PC-9 (cell line): ENCODE results near the gene KIF5C. TPM values are rescaled to one million over a fixed set of nuclear protein-coding genes. Genes with fewer than 3 reads are reported as not detected.

Source experiments
- BruUV-seq: library from RNA; stranded (reverse); fragments of 400-500 nt; replicated peaks from 2 replicates; lab custom pipeline; 2021; lab: Mats Ljungman, UMichigan
- CTCF ChIA-PET: fragments of 300-600 bp; sonication (Branson Sonifier 250); formaldehyde crosslinking; loops from one replicate; lab custom pipeline; 2022; ENCODE audit warnings: antibody characterized with exemption; lab: Charles Lee
- POLR2A ChIA-PET: fragments of 300-600 bp; sonication (Branson Sonifier 250); formaldehyde crosslinking; loops from one replicate; lab custom pipeline; 2022; ENCODE audit warnings: antibody characterized with exemption; ENCODE audit not compliant: unreplicated experiment; lab: Charles Lee
- DNase-seq, 2 experiments: peaks; one replicate each; pipeline versions ENCODE4 v3.0.0 to v3.0.0-alpha.2; 2015 to 2022; ENCODE audit warnings: mixed read lengths in 1 of 2
- H2AFZ ChIP-seq: fragments of 200-600 bp; sonication (generic); 2 replicates; pipeline ENCODE4 v1.8.1; 2017; ENCODE audit warnings: antibody characterized with exemption
- H3F3A ChIP-seq: fragments of 200-600 bp; sonication (generic); 2 replicates; pipeline ENCODE4 v1.8.1; 2017; ENCODE audit warnings: antibody characterized with exemption, mild to moderate bottlenecking, low read depth; ENCODE audit not compliant: insufficient read depth
- H3K27ac ChIP-seq: fragments of 200-600 bp; sonication (generic); 2 replicates; pipeline ENCODE4 v1.6.1; 2016; ENCODE audit warnings: mixed run types
- H3K27me3 ChIP-seq: fragments of 200-600 bp; sonication (generic); 2 replicates; pipeline ENCODE4 v1.6.1; 2016; ENCODE audit warnings: low read depth, mixed run types; ENCODE audit not compliant: insufficient read depth
- H3K36me3 ChIP-seq: fragments of 200-600 bp; sonication (generic); 2 replicates; pipeline ENCODE4 v1.6.1; 2016; ENCODE audit warnings: low read depth, mixed run types
- H3K4me1 ChIP-seq: fragments of 200-600 bp; sonication (generic); replicated peaks from 2 replicates; pipeline ENCODE4 v1.6.1; 2016; ENCODE audit warnings: mixed run types; ENCODE audit not compliant: insufficient read depth
- H3K4me2 ChIP-seq: fragments of 200-600 bp; sonication (generic); 2 replicates; pipeline ENCODE4 v1.6.1; 2017; ENCODE audit warnings: mixed run types
- H3K4me3 ChIP-seq: fragments of 200-600 bp; sonication (generic); 2 replicates; pipeline ENCODE4 v1.6.1; 2016; ENCODE audit warnings: mixed run types
- H3K79me2 ChIP-seq: fragments of 200-600 bp; sonication (generic); 2 replicates; pipeline ENCODE4 v1.6.1; 2017; ENCODE audit warnings: low read depth, mixed run types
- H3K9me2 ChIP-seq: fragments of 200-600 bp; sonication (generic); 2 replicates; pipeline ENCODE4 v1.8.1; 2017; ENCODE audit warnings: mild to moderate bottlenecking; ENCODE audit not compliant: insufficient read depth
- H3K9me3 ChIP-seq: fragments of 200-600 bp; sonication (generic); 2 replicates; pipeline ENCODE4 v1.8.1; 2016; ENCODE audit warnings: low read depth; ENCODE audit not compliant: insufficient read depth
- H4K20me1 ChIP-seq: fragments of 200-600 bp; sonication (generic); 2 replicates; pipeline ENCODE4 v1.8.1; 2017; ENCODE audit not compliant: insufficient read depth
- EZH2 ChIP-seq: fragments of 200-600 bp; sonication (generic); IDR thresholded peaks from 2 replicates; pipeline ENCODE4 v1.8.0; 2017; ENCODE audit warnings: antibody characterized with exemption, low read depth
- intact Hi-C: fragments of 100-400 bp; cut with micrococcal nuclease; formaldehyde crosslinking; loops from one replicate; pipeline ENCODE4 v1.10.0; 2022; ENCODE audit not compliant: unreplicated experiment
- total RNA-seq: library from RNA; stranded (reverse); gene quantifications from 2 replicates; pipeline ENCODE4 v1.2.3, GENCODE V29; 2021
- TF ChIP-seq, protein P1 (sequence below): fragments of 200-600 bp; sonication (generic); conservative IDR thresholded peaks from 2 replicates; pipeline ENCODE4 v1.6.1; 2017; ENCODE audit warnings: mixed run types, antibody characterized with exemption, mild to moderate bottlenecking, moderate library complexity

KIF5C gene
- total RNA-seq, 1 experiment from 2014 or later, result 0.07 TPM

DNA sequence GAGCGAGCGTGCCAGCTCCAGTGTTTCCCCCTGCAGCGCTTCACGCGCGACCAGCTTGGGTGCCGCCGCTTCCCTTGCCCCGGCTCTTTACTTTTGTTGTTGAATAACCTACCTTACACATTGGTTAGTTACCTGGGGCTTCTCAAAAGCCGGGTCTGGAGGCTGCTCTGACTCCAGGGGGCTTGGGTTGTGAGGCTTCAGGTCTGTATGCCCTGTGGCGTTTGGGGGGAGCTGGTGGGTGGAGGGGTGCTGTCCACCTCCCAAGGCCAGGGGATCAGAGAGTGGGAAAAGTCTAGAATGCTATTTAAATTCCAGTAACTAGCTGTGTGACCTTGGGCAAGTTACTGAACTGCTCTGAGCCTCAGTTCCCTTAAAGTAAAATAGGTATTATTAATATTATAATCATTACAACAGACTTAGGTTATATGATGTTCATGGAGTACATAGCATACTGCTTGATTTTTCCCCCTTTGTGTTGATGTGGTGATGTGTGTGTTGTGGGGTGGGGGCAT lies 164.2 kb downstream of the KIF5C start:
- intact Hi-C loops, result loop anchor here (5.0 kb wide), 2 partner anchors 273 to 1047 kb away; no protein-coding TSS in a partner anchor
- no peak overlapping the region for H3K27ac ChIP-seq
- no peak for TF ChIP-seq EZH2
- TF ChIP-seq, protein P1, sequence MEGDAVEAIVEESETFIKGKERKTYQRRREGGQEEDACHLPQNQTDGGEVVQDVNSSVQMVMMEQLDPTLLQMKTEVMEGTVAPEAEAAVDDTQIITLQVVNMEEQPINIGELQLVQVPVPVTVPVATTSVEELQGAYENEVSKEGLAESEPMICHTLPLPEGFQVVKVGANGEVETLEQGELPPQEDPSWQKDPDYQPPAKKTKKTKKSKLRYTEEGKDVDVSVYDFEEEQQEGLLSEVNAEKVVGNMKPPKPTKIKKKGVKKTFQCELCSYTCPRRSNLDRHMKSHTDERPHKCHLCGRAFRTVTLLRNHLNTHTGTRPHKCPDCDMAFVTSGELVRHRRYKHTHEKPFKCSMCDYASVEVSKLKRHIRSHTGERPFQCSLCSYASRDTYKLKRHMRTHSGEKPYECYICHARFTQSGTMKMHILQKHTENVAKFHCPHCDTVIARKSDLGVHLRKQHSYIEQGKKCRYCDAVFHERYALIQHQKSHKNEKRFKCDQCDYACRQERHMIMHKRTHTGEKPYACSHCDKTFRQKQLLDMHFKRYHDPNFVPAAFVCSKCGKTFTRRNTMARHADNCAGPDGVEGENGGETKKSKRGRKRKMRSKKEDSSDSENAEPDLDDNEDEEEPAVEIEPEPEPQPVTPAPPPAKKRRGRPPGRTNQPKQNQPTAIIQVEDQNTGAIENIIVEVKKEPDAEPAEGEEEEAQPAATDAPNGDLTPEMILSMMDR, result no peak
- H4K20me1 ChIP-seq, result no peaks in the 10 kb centered on the region
- H3F3A ChIP-seq, result no peaks in the 10 kb centered on the region
- DNase-seq, result no peak
- peaks cover 12% of the 10 kb centered on the region for H3K4me1 ChIP-seq
- POLR2A ChIA-PET, result interaction anchor here (0.5 to 0.9 kb wide), 3 partner anchors 30 to 372 kb away, joined by 3 to 5 read pairs (median 4); no protein-coding TSS in a partner anchor
- peak overlapping the region; percentile 68 for H3K4me2 ChIP-seq
- H3K36me3 ChIP-seq, result no peaks in the 10 kb centered on the region
- no peaks in the 10 kb centered on the region for H3K9me3 ChIP-seq
- H3K27me3 ChIP-seq, result no peaks in the 10 kb centered on the region
- H3K4me3 ChIP-seq, result peak overlapping the region; percentile 68
- CTCF ChIA-PET, result interaction anchor here (0.5 kb wide), 1 partner anchor 8 kb away, joined by 4 read pairs; no protein-coding TSS in a partner anchor
- no peaks in the 10 kb centered on the region for H3K9me2 ChIP-seq
- H2AFZ ChIP-seq, result peak overlapping the region; percentile 75; the same call in 1 of the 2 replicates
- no TSS peak for BruUV-seq
- peaks cover 49% of the 10 kb centered on the region for H3K79me2 ChIP-seq

DNA sequence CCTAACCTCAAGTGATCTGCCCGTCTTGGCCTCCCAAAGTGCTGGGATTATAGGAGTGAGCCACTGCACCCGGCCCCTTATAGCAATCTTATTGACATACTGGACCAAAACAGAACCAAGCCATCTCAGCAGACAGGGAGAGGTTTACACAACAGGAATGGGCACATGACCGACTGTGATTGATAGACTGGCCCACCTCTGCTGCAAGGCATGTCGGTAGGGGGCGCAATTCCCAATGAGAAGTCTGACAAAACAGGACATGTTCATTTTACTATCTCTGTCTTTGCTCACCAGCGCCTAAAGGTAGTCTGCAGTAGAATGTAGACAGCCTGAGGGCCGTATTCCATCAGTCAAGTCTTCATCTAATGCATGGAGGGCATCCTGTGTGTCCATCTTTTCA lies 165.4 kb downstream of the KIF5C start:
- DNase-seq, result no peak
- H4K20me1 ChIP-seq, result no peaks in the 10 kb centered on the region
- no peaks in the 10 kb centered on the region for H3K9me2 ChIP-seq
- no peak overlapping the region for H2AFZ ChIP-seq
- no TSS peak for BruUV-seq
- no peaks in the 10 kb centered on the region for H3K36me3 ChIP-seq
- H3F3A ChIP-seq, result no peaks in the 10 kb centered on the region
- peaks cover 12% of the 10 kb centered on the region for H3K4me1 ChIP-seq
- no peaks in the 10 kb centered on the region for H3K9me3 ChIP-seq
- no peak overlapping the region for H3K4me3 ChIP-seq
- POLR2A ChIA-PET, result interaction anchor here (0.7 kb wide), 1 partner anchor 1721 kb away, joined by 3 read pairs; no protein-coding TSS in a partner anchor
- H3K27me3 ChIP-seq, result no peaks in the 10 kb centered on the region
- H3K79me2 ChIP-seq, result peaks cover 61% of the 10 kb centered on the region
- CTCF ChIA-PET, result interaction anchor here (0.7 kb wide), 2 partner anchors 32 to 552 kb away, joined by 4 to 5 read pairs; no protein-coding TSS in a partner anchor
- intact Hi-C loops, result loop anchor here (5.0 kb wide), 1 partner anchor 127 kb away; no protein-coding TSS in a partner anchor
- H3K27ac ChIP-seq, result peak overlapping the region; percentile 32; the same call in 1 of the 2 replicates
- TF ChIP-seq EZH2, result no peak
- TF ChIP-seq, protein P1, result peak; percentile 55
- peak overlapping the region; percentile 68; the same call in 1 of the 2 replicates for H3K4me2 ChIP-seq

- peaks cover 71% of the 10 kb centered on the region for H3K79me2 ChIP-seq
- TF ChIP-seq, protein P1, result no peak
- no peak for TF ChIP-seq EZH2
- H3K4me1 ChIP-seq, result peaks cover 12% of the 10 kb centered on the region
- H3K36me3 ChIP-seq, result no peaks in the 10 kb centered on the region
- H2AFZ ChIP-seq, result no peak overlapping the region
- intact Hi-C loops, result loop anchor here (5.0 kb wide), 1 partner anchor 126 kb away; no protein-coding TSS in a partner anchor
- no TSS peak for BruUV-seq
- H3F3A ChIP-seq, result no peaks in the 10 kb centered on the region
- H3K9me2 ChIP-seq, result no peaks in the 10 kb centered on the region
- ChIA-PET POLR2A (interaction anchor here (0.7 kb wide), 1 partner anchor 1722 kb away, joined by 3 read pairs; no protein-coding TSS in a partner anchor), CTCF (interaction anchor here (0.7 kb wide), 1 partner anchor 220 kb away, joined by 8 read pairs; no protein-coding TSS in a partner anchor)
- H3K4me2 ChIP-seq, result peak overlapping the region; percentile 58
- H4K20me1 ChIP-seq, result no peaks in the 10 kb centered on the region
- H3K9me3 ChIP-seq, result no peaks in the 10 kb centered on the region
- H3K27ac ChIP-seq, result peak overlapping the region; percentile 32; the same call in 1 of the 2 replicates
- 0 out of 2 replicates have a peak overlapping the region, but pooled peaks have one; percentile 11 for H3K4me3 ChIP-seq
- no peak for DNase-seq
- H3K27me3 ChIP-seq, result no peaks in the 10 kb centered on the region
These were observed 166.5 kb downstream of the KIF5C start for GRCh38 chr2:149041482-149041881.
